ENCODE measurements around the gene L3MBTL4. TPM values are rescaled to one million over a fixed set of nuclear protein-coding genes. Genes with fewer than 3 reads are reported as not detected.
"Not testable (repeated sequence)": the region's sequence is repeated elsewhere in the genome, so short reads cannot be mapped to it uniquely, and the experiment has no call there.

L3MBTL4 gene
- total and polyA plus RNA-seq, 7 donors = 1.2 to 5.7 (median 3.4) TPM

- WGBS, 2 donors = 83 to 94% methylated on average over 9 of the region's 9 CpGs
These were observed 335.8 kb downstream of the L3MBTL4 start for GRCh38 chr18:6078877-6079276.

GRCh38 chr18:6072423-6072822 lies 342.3 kb downstream of the L3MBTL4 start:
- WGBS, 2 donors = 95% methylated on average over 11 of the region's 11 CpGs

More at GRCh38 chr18:6078877-6079276, 335.8 kb downstream of the L3MBTL4 start:
- TF ChIP-seq CTCF (IDR thresholded peaks at IDR 0.05) = no peak
- TF ChIP-seq POLR2A (IDR thresholded peaks at IDR 0.05) = no peak
- no peak for TF ChIP-seq POLR2AphosphoS5 (IDR thresholded peaks at IDR 0.05)
- TF ChIP-seq EP300 (IDR thresholded peaks at IDR 0.05) = no peak
- Histone ChIP-seq H3K9me3 (no peaks in the 10 kb centered on the region), H3K27me3 (no peaks in the 10 kb centered on the region), H3K27ac (no peak overlapping the region), H3K36me3 (no peaks in the 10 kb centered on the region), H3K4me3 (no peak overlapping the region), H3K4me1 (no peaks in the 10 kb centered on the region)
- intact Hi-C loops (cut with DNase I) = no loop called here
- DNase-seq = no peak

GRCh38 chr18:6069539-6069938 lies 345.2 kb downstream of the L3MBTL4 start:
- Histone ChIP-seq H3K4me1 (no peaks in the 10 kb centered on the region), H3K9me3 (no peaks in the 10 kb centered on the region), H3K36me3 (no peaks in the 10 kb centered on the region), H3K27me3 (no peaks in the 10 kb centered on the region), H3K27ac (no peak overlapping the region), H3K4me3 (no peak overlapping the region)
- intact Hi-C loops (cut with DNase I) = no loop called here
- TF ChIP-seq POLR2A (IDR thresholded peaks at IDR 0.05) = no peak
- TF ChIP-seq POLR2AphosphoS5 (IDR thresholded peaks at IDR 0.05) = no peak
- TF ChIP-seq CTCF (IDR thresholded peaks at IDR 0.05) = no peak
- TF ChIP-seq EP300 (IDR thresholded peaks at IDR 0.05) = no peak
- WGBS, 2 donors = 94 to 95% methylated on average over 4 of the region's 4 CpGs
- no peak for DNase-seq

More at GRCh38 chr18:6072423-6072822, 342.3 kb downstream of the L3MBTL4 start:
- H3K36me3 ChIP-seq; H3K4me3 ChIP-seq; H3K9me3 ChIP-seq; DNase-seq; H3K4me1 ChIP-seq; H3K27me3 ChIP-seq; intact Hi-C loops (cut with DNase I); H3K27ac ChIP-seq: not testable (repeated sequence)

GRCh38 chr18:6069103-6069502 lies 345.6 kb downstream of the L3MBTL4 start:
- H3K27me3 ChIP-seq = no peaks in the 10 kb centered on the region
- H3K4me3 ChIP-seq = no peak overlapping the region
- no peak overlapping the region for H3K27ac ChIP-seq
- intact Hi-C loops (cut with DNase I) = no loop called here
- H3K9me3 ChIP-seq = no peaks in the 10 kb centered on the region
- H3K4me1 ChIP-seq = no peaks in the 10 kb centered on the region
- no peaks in the 10 kb centered on the region for H3K36me3 ChIP-seq
- no peak for TF ChIP-seq POLR2AphosphoS5 (IDR thresholded peaks at IDR 0.05)
- no peak for TF ChIP-seq CTCF (IDR thresholded peaks at IDR 0.05)
- TF ChIP-seq EP300 (IDR thresholded peaks at IDR 0.05) = no peak
- no peak for TF ChIP-seq POLR2A (IDR thresholded peaks at IDR 0.05)
- DNase-seq = no peak
- WGBS, 2 donors = 74 to 82% methylated on average over 3 of the region's 3 CpGs

GRCh38 chr18:6060149-6060548 lies 354.6 kb downstream of the L3MBTL4 start:
- intact Hi-C loops (cut with DNase I) = no loop called here
- 92 to 94% methylated on average over 4 of the region's 4 CpGs for WGBS, 2 donors
- Histone ChIP-seq H3K27me3 (no peaks in the 10 kb centered on the region), H3K27ac (no peak overlapping the region), H3K36me3 (no peaks in the 10 kb centered on the region), H3K4me1 (no peaks in the 10 kb centered on the region), H3K4me3 (no peak overlapping the region), H3K9me3 (no peaks in the 10 kb centered on the region)
- DNase-seq = no peak
- no peak for TF ChIP-seq POLR2A (IDR thresholded peaks at IDR 0.05)
- TF ChIP-seq CTCF (IDR thresholded peaks at IDR 0.05) = no peak
- TF ChIP-seq POLR2AphosphoS5 (IDR thresholded peaks at IDR 0.05) = no peak
- no peak for TF ChIP-seq EP300 (IDR thresholded peaks at IDR 0.05)

Measured in sigmoid colon (tissue), 7 donors.